Breast epithelium (tissue), 4 donors: ENCODE data around the gene CIT. TPM values are rescaled to one million over a fixed set of nuclear protein-coding genes. Genes with fewer than 3 reads are reported as not detected.

Experiments
- DNase-seq, 2 donors: peaks; one replicate each; pipeline ENCODE4 v3.0.0-alpha.2; 2019; ENCODE audit warnings: low spot score in 2 of 2
- H3K27ac ChIP-seq, 2 donors: fragments of 200-600 bp; sonication (generic) in 1 of 2; one replicate each; pipeline ENCODE4 v1.5.1; 2016 to 2019; ENCODE audit warnings: mild to moderate bottlenecking in 1 of 2
- H3K27me3 ChIP-seq, 2 donors: fragments of 200-600 bp; sonication (generic) in 1 of 2; one replicate each; pipeline versions ENCODE4 v1.5.1 to v1.6.0; 2017 to 2019; ENCODE audit warnings: control low read depth in 1 of 2, mild to moderate bottlenecking in 1 of 2
- H3K36me3 ChIP-seq: fragments of 200-600 bp; one replicate; pipeline ENCODE4 v1.5.1; 2019
- H3K4me1 ChIP-seq, 2 donors: fragments of 200-600 bp; sonication (generic); one replicate each; pipeline ENCODE4 v1.5.1; 2016 to 2019; ENCODE audit warnings: control low read depth in 1 of 2
- H3K4me3 ChIP-seq, 3 donors: fragments of 200-600 bp; sonication (generic); 1 replicate in 2 of 3; 2 replicates in 1 of 3; pipeline ENCODE4 v1.5.1; 2016 to 2019; ENCODE audit warnings: mild to moderate bottlenecking in 3 of 3, moderate library complexity in 2 of 3
- H3K9me3 ChIP-seq, 2 donors: fragments of 200-600 bp; sonication (generic) in 1 of 2; one replicate each; pipeline ENCODE4 v1.5.1; 2016 to 2019; ENCODE audit warnings: control low read depth in 1 of 2
- POLR2A ChIP-seq: fragments of 450-650 bp; IDR thresholded peaks from one replicate; pipeline ENCODE4 v1.6.1; 2016; ENCODE audit warnings: antibody characterized with exemption, mild to moderate bottlenecking, moderate library complexity
- POLR2AphosphoS5 ChIP-seq, 3 donors: sonication (generic); formaldehyde crosslinking; IDR thresholded peaks; one replicate each; pipeline ENCODE4 v1.6.1; 2017; ENCODE audit warnings: antibody characterized with exemption in 3 of 3
- intact Hi-C: fragments of 100-400 bp; cut with DNase I; formaldehyde crosslinking; loops from one replicate; pipeline ENCODE4 v1.15.1; 2023; ENCODE audit warnings: low total_unique reads
- total RNA-seq, 3 donors: library from RNA; depleted of rRNA; stranded (reverse); fragments of >200 nt; gene quantifications; one replicate each; pipeline ENCODE4 v1.1.0, GENCODE V29; 2016
- TF ChIP-seq, protein P1 (sequence below), 3 donors: fragments of 450-650 bp; IDR thresholded peaks; one replicate each; pipeline ENCODE4 v1.5.1; 2016 to 2017; ENCODE audit warnings: antibody characterized with exemption in 3 of 3, mild to moderate bottlenecking in 3 of 3, moderate library complexity in 3 of 3

Gene CIT, protein sequence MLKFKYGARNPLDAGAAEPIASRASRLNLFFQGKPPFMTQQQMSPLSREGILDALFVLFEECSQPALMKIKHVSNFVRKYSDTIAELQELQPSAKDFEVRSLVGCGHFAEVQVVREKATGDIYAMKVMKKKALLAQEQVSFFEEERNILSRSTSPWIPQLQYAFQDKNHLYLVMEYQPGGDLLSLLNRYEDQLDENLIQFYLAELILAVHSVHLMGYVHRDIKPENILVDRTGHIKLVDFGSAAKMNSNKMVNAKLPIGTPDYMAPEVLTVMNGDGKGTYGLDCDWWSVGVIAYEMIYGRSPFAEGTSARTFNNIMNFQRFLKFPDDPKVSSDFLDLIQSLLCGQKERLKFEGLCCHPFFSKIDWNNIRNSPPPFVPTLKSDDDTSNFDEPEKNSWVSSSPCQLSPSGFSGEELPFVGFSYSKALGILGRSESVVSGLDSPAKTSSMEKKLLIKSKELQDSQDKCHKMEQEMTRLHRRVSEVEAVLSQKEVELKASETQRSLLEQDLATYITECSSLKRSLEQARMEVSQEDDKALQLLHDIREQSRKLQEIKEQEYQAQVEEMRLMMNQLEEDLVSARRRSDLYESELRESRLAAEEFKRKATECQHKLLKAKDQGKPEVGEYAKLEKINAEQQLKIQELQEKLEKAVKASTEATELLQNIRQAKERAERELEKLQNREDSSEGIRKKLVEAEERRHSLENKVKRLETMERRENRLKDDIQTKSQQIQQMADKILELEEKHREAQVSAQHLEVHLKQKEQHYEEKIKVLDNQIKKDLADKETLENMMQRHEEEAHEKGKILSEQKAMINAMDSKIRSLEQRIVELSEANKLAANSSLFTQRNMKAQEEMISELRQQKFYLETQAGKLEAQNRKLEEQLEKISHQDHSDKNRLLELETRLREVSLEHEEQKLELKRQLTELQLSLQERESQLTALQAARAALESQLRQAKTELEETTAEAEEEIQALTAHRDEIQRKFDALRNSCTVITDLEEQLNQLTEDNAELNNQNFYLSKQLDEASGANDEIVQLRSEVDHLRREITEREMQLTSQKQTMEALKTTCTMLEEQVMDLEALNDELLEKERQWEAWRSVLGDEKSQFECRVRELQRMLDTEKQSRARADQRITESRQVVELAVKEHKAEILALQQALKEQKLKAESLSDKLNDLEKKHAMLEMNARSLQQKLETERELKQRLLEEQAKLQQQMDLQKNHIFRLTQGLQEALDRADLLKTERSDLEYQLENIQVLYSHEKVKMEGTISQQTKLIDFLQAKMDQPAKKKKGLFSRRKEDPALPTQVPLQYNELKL (N-terminal part only)
- total RNA-seq = 1 to 10 TPM; 1.3 to 9.5 (median 2.4) TPM

DNA sequence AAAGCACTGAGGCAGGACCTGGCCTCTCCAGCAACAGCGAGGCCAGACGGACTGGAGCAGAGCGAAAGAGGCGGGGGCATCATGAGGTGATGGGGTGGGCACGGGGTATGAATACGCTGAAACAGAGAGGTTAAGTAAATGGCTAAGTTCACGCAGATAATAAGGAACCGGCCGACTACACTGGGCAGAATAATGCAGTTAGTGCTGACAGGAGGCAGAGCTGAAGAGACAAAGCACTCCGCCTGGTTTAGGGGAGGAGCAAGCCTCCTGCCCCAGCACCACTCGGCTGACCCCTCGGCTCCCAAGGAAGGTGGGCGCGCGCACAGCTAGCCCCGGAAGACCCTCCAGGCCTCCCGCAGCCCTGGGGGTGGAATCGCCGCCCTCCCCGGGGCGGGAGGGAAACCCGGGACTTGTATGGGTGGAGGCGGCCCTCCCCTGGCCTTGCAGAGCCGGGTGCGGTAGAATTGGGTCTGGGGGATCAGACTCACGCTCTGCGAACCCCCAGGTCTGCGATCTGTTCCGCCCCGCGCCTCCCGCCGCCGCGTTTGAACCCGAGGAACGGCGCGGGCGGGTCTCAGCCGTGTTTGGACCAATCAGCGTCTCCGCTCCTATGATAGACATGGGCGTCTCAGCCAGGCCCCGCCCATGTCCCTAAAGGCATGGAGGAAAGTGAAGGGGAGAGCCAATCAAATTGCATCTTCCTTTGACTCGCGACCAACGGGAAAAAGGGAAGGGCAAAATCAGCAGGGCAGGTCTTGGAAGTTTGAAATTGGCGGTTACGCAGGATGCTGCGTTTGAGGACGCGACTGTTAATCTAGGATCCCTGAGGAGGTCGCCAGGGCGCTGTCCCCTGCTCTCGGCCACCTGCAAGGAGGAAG, at the start of gene CIT:
Gene CIT, minus strand, starts transcription at position 560 of the 878 bp plus-strand sequence. CDS start 1,152 bp downstream, outside the sequence.
- no peaks in the 10 kb centered on the region for H3K36me3 ChIP-seq
- intact Hi-C loops = no loop called here
- peak within 1 kb of the TSS in 1 of 2 donors; percentile 58 for H3K27ac ChIP-seq
- no peaks in the 10 kb centered on the region for H3K4me1 ChIP-seq
- H3K4me3 ChIP-seq = peak within 1 kb of the TSS; percentile 73 to 95 (median 81)
- DNase-seq = peak; percentile 78 to 83
- no peaks in the 10 kb centered on the region for H3K27me3 ChIP-seq
- no peaks in the 10 kb centered on the region for H3K9me3 ChIP-seq
- TF ChIP-seq POLR2AphosphoS5 (IDR thresholded peaks at IDR 0.05) (peak in 1 of 3 donors; percentile 6), POLR2A (no peak)
- TF ChIP-seq, protein P1, sequence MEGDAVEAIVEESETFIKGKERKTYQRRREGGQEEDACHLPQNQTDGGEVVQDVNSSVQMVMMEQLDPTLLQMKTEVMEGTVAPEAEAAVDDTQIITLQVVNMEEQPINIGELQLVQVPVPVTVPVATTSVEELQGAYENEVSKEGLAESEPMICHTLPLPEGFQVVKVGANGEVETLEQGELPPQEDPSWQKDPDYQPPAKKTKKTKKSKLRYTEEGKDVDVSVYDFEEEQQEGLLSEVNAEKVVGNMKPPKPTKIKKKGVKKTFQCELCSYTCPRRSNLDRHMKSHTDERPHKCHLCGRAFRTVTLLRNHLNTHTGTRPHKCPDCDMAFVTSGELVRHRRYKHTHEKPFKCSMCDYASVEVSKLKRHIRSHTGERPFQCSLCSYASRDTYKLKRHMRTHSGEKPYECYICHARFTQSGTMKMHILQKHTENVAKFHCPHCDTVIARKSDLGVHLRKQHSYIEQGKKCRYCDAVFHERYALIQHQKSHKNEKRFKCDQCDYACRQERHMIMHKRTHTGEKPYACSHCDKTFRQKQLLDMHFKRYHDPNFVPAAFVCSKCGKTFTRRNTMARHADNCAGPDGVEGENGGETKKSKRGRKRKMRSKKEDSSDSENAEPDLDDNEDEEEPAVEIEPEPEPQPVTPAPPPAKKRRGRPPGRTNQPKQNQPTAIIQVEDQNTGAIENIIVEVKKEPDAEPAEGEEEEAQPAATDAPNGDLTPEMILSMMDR (IDR thresholded peaks at IDR 0.05) = no peak

- TF ChIP-seq POLR2AphosphoS5 (IDR thresholded peaks at IDR 0.05) (no peak), POLR2A (no peak)
- TF ChIP-seq, protein P1 (IDR thresholded peaks at IDR 0.05) = no peak
- no peaks in the 10 kb centered on the region for H3K9me3 ChIP-seq
- H3K27ac ChIP-seq = no peak overlapping the region
- no peaks in the 10 kb centered on the region for H3K36me3 ChIP-seq
- intact Hi-C loops = no loop called here
- no peak overlapping the region for H3K4me3 ChIP-seq
- H3K27me3 ChIP-seq = peaks cover 0 to under 1% of the 10 kb centered on the region in 2 donors
- H3K4me1 ChIP-seq = no peaks in the 10 kb centered on the region
- DNase-seq = no peak
These were observed 48.1 kb upstream of the CIT start for GRCh38 chr12:119925269-119925668.

GRCh38 chr12:119920064-119920463, 42.9 kb upstream of the CIT start:
- Histone ChIP-seq H3K27me3 (peaks cover 0 to 6% of the 10 kb centered on the region in 2 donors), H3K4me1 (no peaks in the 10 kb centered on the region), H3K9me3 (no peaks in the 10 kb centered on the region), H3K36me3 (no peaks in the 10 kb centered on the region), H3K4me3 (no peak overlapping the region), H3K27ac (no peak overlapping the region)
- no peak for DNase-seq
- intact Hi-C loops = no loop called here
- TF ChIP-seq, protein P1 (IDR thresholded peaks at IDR 0.05) = no peak
- TF ChIP-seq POLR2AphosphoS5 (IDR thresholded peaks at IDR 0.05) = no peak
- no peak for TF ChIP-seq POLR2A

DNA sequence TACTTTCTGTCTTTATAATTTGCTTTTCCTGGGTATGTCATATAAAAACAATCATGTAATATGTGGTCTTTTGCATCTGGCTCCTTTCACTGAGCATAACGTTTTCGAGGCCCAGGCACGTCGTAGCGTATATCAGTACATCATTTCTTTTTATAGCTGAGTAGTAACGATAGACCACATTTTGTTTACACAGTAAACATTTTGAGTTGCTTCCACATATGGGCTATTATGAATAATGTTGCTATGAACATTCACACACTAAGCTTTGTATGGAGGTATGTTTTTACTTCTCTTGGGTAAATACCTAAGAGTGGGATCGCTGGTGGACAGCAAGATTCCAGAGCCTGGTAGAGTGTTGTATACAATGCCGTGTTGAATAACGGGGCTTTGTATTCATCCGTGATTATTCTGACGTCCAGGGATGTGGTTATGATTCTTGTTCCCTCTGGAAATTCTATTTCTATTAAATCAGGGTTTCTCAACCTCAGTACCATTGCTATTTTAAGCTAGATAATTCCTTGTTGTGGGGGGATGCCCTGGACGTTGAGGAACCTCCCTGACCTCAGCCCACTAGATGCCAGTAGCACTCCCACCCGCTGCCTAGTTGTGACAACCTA, 38.9 kb upstream of the CIT start:
- Histone ChIP-seq H3K27me3 (peaks cover 0 to 6% of the 10 kb centered on the region in 2 donors), H3K9me3 (no peaks in the 10 kb centered on the region), H3K36me3 (no peaks in the 10 kb centered on the region), H3K4me3 (no peak overlapping the region), H3K27ac (no peak overlapping the region), H3K4me1 (no peaks in the 10 kb centered on the region)
- no peak for DNase-seq
- intact Hi-C loops = no loop called here
- TF ChIP-seq POLR2AphosphoS5 (IDR thresholded peaks at IDR 0.05) (no peak), POLR2A (no peak)
- TF ChIP-seq, protein P1 (IDR thresholded peaks at IDR 0.05) = no peak
